Stimulated activated CD4-positive, alpha-beta T cell treated with anti-CD3 and anti-CD28 coated beads, Interleukin-12 subunit alpha, Interleukin-12 subunit beta, amount 100 ng/mL, for 24 hours (primary cell): ENCODE results near the gene SPINK1.
"Not testable (repeated sequence)": the region's sequence is repeated elsewhere in the genome, so short reads cannot be mapped to it uniquely, and the experiment has no call there.

ENCODE experiments used
- DNase-seq, 2 experiments: peaks; one replicate each; pipeline ENCODE4 v3.0.0-alpha.2; 2020; ENCODE audit warnings: low read depth in 2 of 2

Gene SPINK1

GRCh38 chr5:147854894-147855773 lies 23.7 kb upstream of the SPINK1 start:
- DNase-seq, result no peak

- no peak for DNase-seq
These were observed 22.9 kb upstream of the SPINK1 start for GRCh38 chr5:147854331-147854730.

GRCh38 chr5:147853372-147853987 lies 22.0 kb upstream of the SPINK1 start:
- DNase-seq, result no peak

- no peak for DNase-seq
These were observed 20.9 kb upstream of the SPINK1 start for GRCh38 chr5:147852365-147852764.

- DNase-seq, result no peak
These were observed 20.1 kb upstream of the SPINK1 start for GRCh38 chr5:147851578-147851977.

- DNase-seq, result no peak
These were observed 17.8 kb upstream of the SPINK1 start for GRCh38 chr5:147849226-147849625.

GRCh38 chr5:147845618-147846017 lies 14.1 kb upstream of the SPINK1 start:
- DNase-seq, result no peak

- DNase-seq, result no peak
These were observed 13.4 kb upstream of the SPINK1 start for GRCh38 chr5:147844846-147845245.

- DNase-seq, result no peak
These were observed 11.4 kb upstream of the SPINK1 start for GRCh38 chr5:147842869-147843268.

GRCh38 chr5:147836439-147836838 lies 5.0 kb upstream of the SPINK1 start:
- DNase-seq, result no peak

GRCh38 chr5:147835386-147835798 lies 3.9 kb upstream of the SPINK1 start:
- DNase-seq, result no peak

GRCh38 chr5:147832541-147832940 lies 1.1 kb upstream of the SPINK1 start:
- DNase-seq, result no peak

- no peak for DNase-seq
These were observed 1.4 kb downstream of the SPINK1 start for GRCh38 chr5:147830035-147830434.

- not testable (repeated sequence) for DNase-seq
These were observed 4.5 kb downstream of the SPINK1 start for GRCh38 chr5:147827017-147827416.

- no peak for DNase-seq
These were observed 5.1 kb downstream of the SPINK1 start for GRCh38 chr5:147826361-147826760.

GRCh38 chr5:147822686-147823491 lies 8.6 kb downstream of the SPINK1 start:
- DNase-seq, result no peak

- not testable (repeated sequence) for DNase-seq
These were observed 9.2 kb downstream of the SPINK1 start for GRCh38 chr5:147822222-147822621.

- no peak for DNase-seq
These were observed 9.7 kb downstream of the SPINK1 start for GRCh38 chr5:147821766-147822165.

GRCh38 chr5:147819261-147819770 lies 12.2 kb downstream of the SPINK1 start:
- DNase-seq, result no peak

- DNase-seq, result no peak
These were observed 13.2 kb downstream of the SPINK1 start for GRCh38 chr5:147818290-147818689.

GRCh38 chr5:147813696-147814095 lies 17.8 kb downstream of the SPINK1 start:
- no peak for DNase-seq
